H1 (cell line): ENCODE data around the gene CCDC175. TPM values are rescaled to one million over a fixed set of nuclear protein-coding genes. Genes with fewer than 3 reads are reported as not detected.

Experiments
- CTCF ChIA-PET: fragments of 300-600 bp; sonication (Branson Sonifier 250); formaldehyde crosslinking; loops from one replicate; lab custom pipeline; 2021; ENCODE audit not compliant: partially characterized antibody; lab: Charles Lee
- POLR2A ChIA-PET: fragments of 300-600 bp; sonication (Branson Sonifier 250); formaldehyde crosslinking; loops from one replicate; lab custom pipeline; 2021; ENCODE audit warnings: inconsistent platforms; ENCODE audit not compliant: partially characterized antibody; lab: Charles Lee
- DNase-seq, 2 experiments: peaks; one replicate each; pipeline versions ENCODE4 v3.0.0 to v3.0.0-alpha.2; 2010 to 2022; ENCODE audit warnings: low spot score in 2 of 2, low read depth in 1 of 2, mixed read lengths in 1 of 2
- FAIRE-seq: peaks from 2 replicates; lab custom pipeline; 2011; peaks lifted over from hg19 to GRCh38; lab: Jason Lieb, UNC
- H2AFZ ChIP-seq: 2 replicates; pipeline ENCODE4 v1.8.1; 2012; ENCODE audit warnings: low read length, inconsistent platforms
- H2AK5ac ChIP-seq: 2 replicates; pipeline ENCODE4 v1.6.1; 2013; ENCODE audit warnings: low read depth, low read length
- H2BK120ac ChIP-seq: replicated peaks from 2 replicates; pipeline ENCODE3; 2013; ENCODE audit warnings: low read depth, low read length, inconsistent platforms
- H2BK12ac ChIP-seq: 2 replicates; pipeline ENCODE4 v1.6.1; 2013; ENCODE audit warnings: low read depth, low read length
- H2BK15ac ChIP-seq: 2 replicates; pipeline ENCODE4 v1.6.1; 2013; ENCODE audit warnings: low read length
- H2BK20ac ChIP-seq: 2 replicates; pipeline ENCODE4 v1.6.1; 2013; ENCODE audit warnings: low read length
- H2BK5ac ChIP-seq: 2 replicates; pipeline ENCODE4 v1.6.1; 2013; ENCODE audit warnings: low read depth, low read length
- H3K14ac ChIP-seq: 2 replicates; pipeline ENCODE4 v1.6.1; 2013; ENCODE audit warnings: inconsistent platforms; ENCODE audit not compliant: insufficient read length
- H3K18ac ChIP-seq: 2 replicates; pipeline ENCODE4 v1.6.1; 2013; ENCODE audit warnings: low read length; ENCODE audit errors: extremely low read depth
- H3K23ac ChIP-seq: 2 replicates; pipeline ENCODE4 v1.6.1; 2013; ENCODE audit warnings: inconsistent platforms; ENCODE audit not compliant: insufficient read length
- H3K23me2 ChIP-seq: 2 replicates; pipeline ENCODE4 v1.6.1; 2013; ENCODE audit warnings: low read depth, low read length
- H3K27ac ChIP-seq: 2 replicates; pipeline ENCODE4 v1.6.1; 2011; ENCODE audit warnings: low read depth, low read length, inconsistent platforms
- H3K27me3 ChIP-seq, 4 experiments: replicated peaks in 1 of 4; 1 replicate in 1 of 4; 2 replicates in 3 of 4; pipeline versions ENCODE4 v1.6.1 to v1.8.1; 2011 to 2013; ENCODE audit warnings: low read length in 3 of 4, mild to moderate bottlenecking in 3 of 4, inconsistent platforms in 2 of 4, mixed read lengths in 2 of 4, moderate library complexity in 1 of 4; ENCODE audit not compliant: control insufficient read depth in 3 of 4, insufficient read depth in 3 of 4; ENCODE audit errors: extremely low read depth in 1 of 4
- H3K36me3 ChIP-seq, 4 experiments: 2 replicates each; pipeline versions ENCODE4 v1.6.1 to v1.8.1; 2011 to 2013; ENCODE audit warnings: mild to moderate bottlenecking in 4 of 4, low read length in 3 of 4, moderate library complexity in 2 of 4, control low read depth in 1 of 4, inconsistent platforms in 1 of 4; ENCODE audit not compliant: insufficient read depth in 4 of 4, control insufficient read depth in 2 of 4
- H3K4ac ChIP-seq: replicated peaks from 2 replicates; pipeline ENCODE3; 2013; ENCODE audit warnings: low read length, low read depth, mixed read lengths, inconsistent platforms; ENCODE audit not compliant: insufficient read length
- H3K4me1 ChIP-seq, 4 experiments: replicated peaks in 1 of 4; 1 replicate in 1 of 4; 2 replicates in 3 of 4; pipeline versions ENCODE4 v1.6.1 to v1.8.1; 2011 to 2013; ENCODE audit warnings: low read length in 3 of 4, inconsistent platforms in 2 of 4, mixed read lengths in 1 of 4; ENCODE audit not compliant: insufficient read depth in 4 of 4, control insufficient read depth in 3 of 4
- H3K4me2 ChIP-seq, 2 experiments: 2 replicates each; pipeline versions ENCODE4 v1.6.1 to v1.8.1; 2011 to 2013; ENCODE audit warnings: low read depth in 2 of 2, low read length in 2 of 2, control low read depth in 1 of 2, inconsistent platforms in 1 of 2, mild to moderate bottlenecking in 1 of 2; ENCODE audit not compliant: insufficient read depth in 1 of 2
- H3K4me3 ChIP-seq, 4 experiments: fragments of 200-600, 300-600 bp in 1 of 4; sonication (generic), shearing (Covaris generic), sonication (Bioruptor Twin) in 1 of 4; 2 replicates each; pipeline versions ENCODE4 v1.5.1 to v1.8.1; 2011 to 2016; ENCODE audit warnings: low read length in 4 of 4, low read depth in 3 of 4, control low read depth in 2 of 4, inconsistent platforms in 2 of 4, mild to moderate bottlenecking in 2 of 4, mixed read lengths in 1 of 4, moderate library complexity in 1 of 4; ENCODE audit not compliant: insufficient read depth in 2 of 4; ENCODE audit errors: extremely low read depth in 1 of 4
- H3K56ac ChIP-seq: replicated peaks from 2 replicates; pipeline ENCODE3; 2013; ENCODE audit warnings: low read depth, mild to moderate bottlenecking, mixed read lengths, low read length, inconsistent platforms; ENCODE audit not compliant: insufficient read length
- H3K79me1 ChIP-seq: 2 replicates; pipeline ENCODE4 v1.6.1; 2013; ENCODE audit warnings: low read depth, low read length, control low read depth
- H3K79me2 ChIP-seq, 2 experiments: 2 replicates each; pipeline versions ENCODE4 v1.6.1 to v1.8.1; 2012 to 2013; ENCODE audit warnings: low read length in 2 of 2, mild to moderate bottlenecking in 2 of 2, inconsistent platforms in 1 of 2; ENCODE audit not compliant: insufficient read depth in 2 of 2, control insufficient read depth in 1 of 2
- H3K9ac ChIP-seq, 4 experiments: replicated peaks in 1 of 4; 1 replicate in 1 of 4; 2 replicates in 3 of 4; pipeline versions ENCODE4 v1.6.1 to v1.8.1; 2011 to 2013; ENCODE audit warnings: low read depth in 3 of 4, low read length in 3 of 4, control low read depth in 2 of 4, mild to moderate bottlenecking in 2 of 4, moderate library complexity in 2 of 4, inconsistent platforms in 1 of 4; ENCODE audit errors: extremely low read depth in 1 of 4
- H3K9me3 ChIP-seq, 2 experiments: 2 replicates each; pipeline versions ENCODE4 v1.6.1 to v1.8.1; 2012 to 2013; ENCODE audit warnings: mild to moderate bottlenecking in 2 of 2, moderate library complexity in 2 of 2, control low read depth in 1 of 2, inconsistent platforms in 1 of 2, low read depth in 1 of 2, low read length in 1 of 2, mixed read lengths in 1 of 2; ENCODE audit not compliant: insufficient read depth in 2 of 2
- H4K20me1 ChIP-seq, 2 experiments: replicated peaks in 1 of 2; 2 replicates each; pipeline versions ENCODE3 to v1.8.1; 2011 to 2013; ENCODE audit warnings: inconsistent platforms in 2 of 2, low read length in 2 of 2, mild to moderate bottlenecking in 1 of 2; ENCODE audit not compliant: insufficient read depth in 2 of 2, control insufficient read depth in 1 of 2
- H4K5ac ChIP-seq: 2 replicates; pipeline ENCODE4 v1.6.1; 2013; ENCODE audit warnings: low read length, low read depth, mixed read lengths, inconsistent platforms; ENCODE audit not compliant: insufficient read length
- H4K8ac ChIP-seq: 2 replicates; pipeline ENCODE4 v1.8.0; 2013; ENCODE audit warnings: mild to moderate bottlenecking, moderate library complexity, low read length, inconsistent platforms; ENCODE audit not compliant: insufficient read depth; ENCODE audit errors: extremely low read depth
- H4K91ac ChIP-seq: replicated peaks from 2 replicates; pipeline ENCODE3; 2013; ENCODE audit warnings: low read length, mixed read lengths, inconsistent platforms; ENCODE audit not compliant: insufficient read length
- CBX8 ChIP-seq: fragments of 300-800, 300-1000 bp; sonication (generic); IDR thresholded peaks from 2 replicates; pipeline ENCODE4 v1.7.1; 2016; ENCODE audit warnings: low read depth, low read length, borderline replicate concordance
- CEBPB ChIP-seq: IDR thresholded peaks from 2 replicates; pipeline ENCODE4 v1.6.1; 2012; ENCODE audit warnings: low read depth, low read length
- EZH2 ChIP-seq: fragments of 200-600 bp; sonication (generic); IDR thresholded peaks from 2 replicates; pipeline ENCODE4 v1.7.1; 2012; ENCODE audit warnings: low read depth, mild to moderate bottlenecking, moderate library complexity, low read length, inconsistent platforms; ENCODE audit not compliant: severe bottlenecking
- HDAC2 ChIP-seq, 2 experiments: fragments of 300-600 bp in 1 of 2; sonication (generic) in 1 of 2; IDR thresholded peaks; 2 replicates each; pipeline ENCODE4 v1.6.1; 2011 to 2012; ENCODE audit warnings: low read depth in 2 of 2, low read length in 2 of 2, mild to moderate bottlenecking in 2 of 2, moderate library complexity in 2 of 2, borderline replicate concordance in 1 of 2, inconsistent platforms in 1 of 2
- NANOG ChIP-seq: IDR thresholded peaks from 2 replicates; pipeline ENCODE4 v1.6.1; 2011; ENCODE audit warnings: low read length, low read depth, mild to moderate bottlenecking, inconsistent platforms; ENCODE audit not compliant: insufficient read depth, poor library complexity, severe bottlenecking
- PHF8 ChIP-seq: fragments of 200-600 bp; sonication (generic); conservative IDR thresholded peaks from 2 replicates; pipeline ENCODE4 v1.7.1; 2012; ENCODE audit warnings: low read depth, mild to moderate bottlenecking, inconsistent platforms, low read length, moderate library complexity
- POLR2A ChIP-seq, 2 experiments: IDR thresholded peaks; 1 replicate in 1 of 2; 2 replicates in 1 of 2; pipeline ENCODE4 v1.6.1; 2011; ENCODE audit warnings: low read depth in 2 of 2, low read length in 2 of 2, mild to moderate bottlenecking in 2 of 2; ENCODE audit errors: control extremely low read depth in 1 of 2
- SIRT6 ChIP-seq: IDR thresholded peaks from one replicate; pipeline ENCODE4 v1.7.1; 2012; ENCODE audit warnings: low read length, inconsistent platforms
- SP2 ChIP-seq: IDR thresholded peaks from 2 replicates; pipeline ENCODE4 v1.6.1; 2012; ENCODE audit warnings: mild to moderate bottlenecking, low read length, inconsistent platforms
- TCF12 ChIP-seq: IDR thresholded peaks from 2 replicates; pipeline ENCODE4 v1.6.1; 2011; ENCODE audit warnings: low read depth, mild to moderate bottlenecking, low read length
- WGBS, 2 experiments: shearing (Covaris generic) in 1 of 2; methylation state at CpG; one replicate each; pipeline versions ENCODE4 v1.1.6 to v1.1.7; 2013 to 2015; ENCODE audit warnings: low lambda C conversion rate in 2 of 2, mixed read lengths in 2 of 2, inconsistent platforms in 1 of 2, low coverage in 1 of 2, missing lambda C conversion rate in 1 of 2; ENCODE audit not compliant: insufficient replicate concordance in 2 of 2, insufficient coverage in 1 of 2, insufficient read length in 1 of 2; ENCODE audit errors: extremely low coverage in 1 of 2, missing lambda C conversion rate in 1 of 2; 5-methylcytosine and 5-hydroxymethylcytosine counted together
- polyA plus RNA-seq, 7 experiments: library from polyadenylated mRNA; depleted of rRNA in 3 of 7; stranded (reverse) in 5 of 7; unstranded in 2 of 7; fragments of >200 nt in 5 of 7; fragments of 200-250 nt in 2 of 7; gene quantifications; 1 replicate in 5 of 7; 2 replicates in 1 of 7; 4 replicates in 1 of 7; pipeline versions ENCODE4 v1.2.1 to v1.2.3, GENCODE V29; 2011 to 2013; ENCODE audit warnings: missing spikeins in 2 of 7, mixed read lengths in 2 of 7
- total RNA-seq: library from RNA; stranded (reverse); fragmentation: NEBNext Ultra II Directional; extraction: Animal tissue kit (Norgen Biotek cat#: 25700); gene quantifications from 2 replicates; pipeline ENCODE4 v1.2.1, GENCODE V29; 2021
- TF ChIP-seq, protein P1 (sequence below): IDR thresholded peaks from 2 replicates; pipeline ENCODE4 v1.6.1; 2012; ENCODE audit warnings: inconsistent platforms
- TF ChIP-seq, protein P2 (sequence below): IDR thresholded peaks from 2 replicates; pipeline ENCODE4 v1.6.1; 2011; ENCODE audit warnings: low read depth, mild to moderate bottlenecking, low read length; ENCODE audit not compliant: insufficient read depth

Gene CCDC175
- total and polyA plus RNA-seq, 2 of the 8 experiments (the other 6 are each of a cell fraction or from before 2014, with no cell fraction given) = 0.19 TPM; not detected in 1

DNA sequence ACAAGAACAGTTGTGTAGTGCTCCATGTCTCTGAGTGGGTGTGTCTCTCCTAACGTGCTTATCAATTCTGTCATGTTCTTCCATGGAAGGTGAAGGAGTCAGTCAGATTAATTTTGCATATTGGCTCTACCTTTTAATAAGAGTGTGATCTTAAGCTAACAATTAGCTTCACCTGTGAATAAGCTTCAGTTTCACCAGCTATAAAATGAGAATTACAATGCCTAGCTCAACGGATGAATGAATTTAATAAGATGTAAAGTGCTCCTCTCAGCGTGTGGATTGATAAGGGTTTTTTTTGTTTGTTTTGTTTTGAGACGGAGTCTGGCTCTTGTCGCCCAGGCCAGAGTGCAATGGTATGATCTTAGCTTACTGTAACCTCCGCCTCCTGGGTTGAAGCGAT is 32.7 kb downstream of the CCDC175 start:
- H4K91ac ChIP-seq = no peak overlapping the region
- H3K27ac ChIP-seq = no peak overlapping the region
- H3K9ac ChIP-seq = no peak overlapping the region
- WGBS, 2 experiments = 75% methylated on average over 7 of the region's 7 CpGs; no CpG with 5 or more reads in 1 of the 2 experiments
- H4K20me1 ChIP-seq = no peaks in the 10 kb centered on the region
- H2BK12ac ChIP-seq = no peak overlapping the region
- no peak for FAIRE-seq
- ChIA-PET CTCF (interaction anchor here (0.9 to 1.8 kb wide), 6 partner anchors 22 to 80 kb away, joined by 3 to 15 read pairs (median 4); partner anchors contain the start of gene CCDC175), POLR2A (no interaction called here)
- no peak overlapping the region for H3K56ac ChIP-seq
- no peaks in the 10 kb centered on the region for H3K36me3 ChIP-seq
- no peaks in the 10 kb centered on the region for H3K79me1 ChIP-seq
- no peaks in the 10 kb centered on the region for H3K79me2 ChIP-seq
- H3K4me3 ChIP-seq = no peak overlapping the region
- no peaks in the 10 kb centered on the region for H3K9me3 ChIP-seq
- no peak overlapping the region for H3K4ac ChIP-seq
- no peak overlapping the region for H2BK5ac ChIP-seq
- no peak overlapping the region for H2AFZ ChIP-seq
- H3K23me2 ChIP-seq = no peaks in the 10 kb centered on the region
- H3K27me3 ChIP-seq = no peaks in the 10 kb centered on the region
- H4K5ac ChIP-seq = no peak overlapping the region
- H3K23ac ChIP-seq = no peak overlapping the region
- no peak overlapping the region for H3K4me2 ChIP-seq
- H3K18ac ChIP-seq = no peak overlapping the region
- no peak overlapping the region for H3K14ac ChIP-seq
- DNase-seq = no peak
- H2BK20ac ChIP-seq = no peak overlapping the region
- no peak overlapping the region for H2BK120ac ChIP-seq
- no peak overlapping the region for H2BK15ac ChIP-seq
- peaks cover 0 to 3% (median 0%) of the 10 kb centered on the region in 4 experiments; a peak in 1 of 7 replicates for H3K4me1 ChIP-seq
- H2AK5ac ChIP-seq = no peak overlapping the region
- H4K8ac ChIP-seq = no peak overlapping the region
- TF ChIP-seq TCF12 (no peak), SP2 (no peak), SIRT6 (no peak), CBX8 (no peak), CEBPB (no peak), PHF8 (no peak), HDAC2 (IDR thresholded peaks at IDR 0.05; ENCODE audit: borderline replicate concordance in 1 of 2, low read depth in 2 of 2, low read length in 2 of 2) (no peak), POLR2A (IDR thresholded peaks at IDR 0.05; ENCODE audit: control extremely low read depth in 1 of 2, low read depth in 2 of 2, low read length in 2 of 2) (no peak), NANOG (no peak), EZH2 (no peak)
- TF ChIP-seq, protein P1, sequence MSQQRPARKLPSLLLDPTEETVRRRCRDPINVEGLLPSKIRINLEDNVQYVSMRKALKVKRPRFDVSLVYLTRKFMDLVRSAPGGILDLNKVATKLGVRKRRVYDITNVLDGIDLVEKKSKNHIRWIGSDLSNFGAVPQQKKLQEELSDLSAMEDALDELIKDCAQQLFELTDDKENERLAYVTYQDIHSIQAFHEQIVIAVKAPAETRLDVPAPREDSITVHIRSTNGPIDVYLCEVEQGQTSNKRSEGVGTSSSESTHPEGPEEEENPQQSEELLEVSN = no peak
- TF ChIP-seq, protein P2, sequence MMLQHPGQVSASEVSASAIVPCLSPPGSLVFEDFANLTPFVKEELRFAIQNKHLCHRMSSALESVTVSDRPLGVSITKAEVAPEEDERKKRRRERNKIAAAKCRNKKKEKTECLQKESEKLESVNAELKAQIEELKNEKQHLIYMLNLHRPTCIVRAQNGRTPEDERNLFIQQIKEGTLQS = no peak
